Activated CD4-positive, alpha-beta T cell treated with anti-CD3 and anti-CD28 coated beads, Interleukin-2, amount 50 U/mL, for 16 hours (primary cell): Measurements from ENCODE around the gene RNGTT.

Source experiments
- DNase-seq: peaks from one replicate; pipeline ENCODE4 v3.0.0-alpha.2; 2020

RNGTT gene

DNA sequence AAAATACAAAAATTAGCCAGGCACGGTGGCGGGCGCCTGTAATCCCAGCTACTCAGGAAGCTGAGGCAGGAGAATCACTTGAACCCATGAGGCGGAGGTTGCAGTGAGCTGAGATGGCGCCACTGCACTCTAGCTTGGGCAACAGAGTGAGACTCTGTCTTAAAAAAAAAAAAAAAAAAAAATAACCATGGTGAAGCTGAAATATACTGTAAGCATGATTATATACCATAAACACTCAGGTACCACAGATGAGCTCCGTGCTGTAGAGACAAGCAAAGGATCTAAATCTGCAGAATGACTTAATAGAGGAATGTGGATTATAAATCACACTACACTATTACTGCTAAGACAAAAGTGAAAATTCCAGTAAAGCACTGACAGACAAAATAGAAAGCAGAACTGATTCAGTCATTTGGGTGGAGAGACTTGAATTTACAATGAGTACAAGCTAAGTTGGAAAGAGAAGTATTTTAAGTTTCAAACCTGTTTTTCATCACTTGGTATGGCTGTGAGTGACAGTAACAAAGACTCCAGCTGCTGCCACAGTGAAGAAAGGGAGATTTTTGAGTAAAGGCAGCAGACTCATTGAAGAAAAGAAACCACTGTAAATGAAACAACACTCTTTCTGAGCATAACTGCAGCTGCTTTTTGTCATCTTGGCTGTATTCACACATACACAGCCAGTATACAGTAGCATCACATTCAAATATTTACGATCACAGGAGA is 322.1 kb downstream of the RNGTT start:
- DNase-seq, result no peak

- DNase-seq, result no peak
Observed at GRCh38 chr6:88637761-88638545, 325.5 kb downstream of the RNGTT start.

GRCh38 chr6:88636871-88637270 is 326.5 kb downstream of the RNGTT start:
- DNase-seq, result no peak

DNA sequence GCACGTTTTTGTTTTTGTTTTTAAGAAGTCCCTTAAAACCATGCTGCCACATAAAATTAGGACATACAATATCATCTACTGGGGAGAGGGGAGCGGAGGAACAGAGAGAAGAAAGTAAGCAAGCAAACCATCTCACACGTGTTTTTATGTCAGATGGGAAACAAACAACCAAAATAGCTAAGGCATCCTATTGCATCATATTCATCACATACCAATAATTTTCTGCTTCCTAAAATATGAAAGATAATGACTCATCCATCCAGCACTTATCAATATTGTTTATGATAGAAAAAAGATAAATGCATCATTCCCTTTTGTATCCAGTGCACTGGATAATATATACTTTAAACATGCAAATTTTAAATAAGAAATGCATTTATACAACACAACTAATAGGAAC is 329.6 kb downstream of the RNGTT start:
- no peak for DNase-seq

DNA sequence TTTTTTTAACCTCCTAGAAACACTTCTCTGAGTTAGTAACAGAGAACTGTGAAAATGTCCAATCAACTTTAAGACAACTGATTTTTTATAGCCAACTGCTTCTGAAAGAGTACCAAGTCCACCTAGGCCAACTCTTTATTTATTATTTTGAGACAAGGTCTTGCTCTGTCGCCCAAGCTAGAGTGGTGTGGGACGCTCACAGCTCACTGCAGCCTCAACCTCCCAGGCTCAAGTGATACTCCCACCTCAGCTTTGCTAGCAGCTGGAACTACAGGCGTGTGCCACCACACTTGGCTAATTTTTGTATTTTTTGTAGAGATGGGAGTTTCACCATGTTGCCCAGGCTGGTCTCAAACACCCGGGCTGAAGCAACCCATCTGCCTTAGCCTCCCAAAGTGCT is 331.6 kb downstream of the RNGTT start:
- no peak for DNase-seq

DNA sequence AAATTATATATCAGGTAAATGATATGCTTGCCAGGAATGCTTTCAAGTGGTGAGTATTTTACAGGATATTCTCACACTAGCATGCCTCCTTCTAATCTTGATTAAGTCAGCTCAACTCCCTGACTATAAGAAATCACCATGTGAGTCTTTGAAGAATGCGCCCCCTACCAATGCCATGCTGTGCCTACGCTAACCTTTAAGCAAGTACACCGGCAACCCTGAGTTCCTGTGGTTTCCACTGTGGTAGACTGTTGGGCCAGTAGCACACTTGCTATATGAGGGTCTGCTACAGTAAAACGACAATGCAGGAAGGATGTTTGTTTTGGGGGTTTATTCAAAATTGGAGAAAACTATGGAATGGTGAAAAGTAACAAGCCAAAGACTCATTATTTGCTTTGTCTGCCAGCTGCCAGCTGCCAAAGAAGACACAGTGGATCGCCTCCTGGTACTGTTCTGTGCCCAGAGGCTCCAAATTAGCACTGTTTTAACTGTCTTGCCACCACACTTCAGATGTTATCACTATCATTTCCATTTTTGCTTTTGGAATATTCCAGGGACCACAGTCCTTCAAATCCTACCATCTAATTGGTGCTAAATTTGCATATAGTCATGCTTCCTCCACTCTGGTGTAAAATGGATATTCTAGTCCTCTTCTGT is 333.5 kb downstream of the RNGTT start:
- no peak for DNase-seq

DNA sequence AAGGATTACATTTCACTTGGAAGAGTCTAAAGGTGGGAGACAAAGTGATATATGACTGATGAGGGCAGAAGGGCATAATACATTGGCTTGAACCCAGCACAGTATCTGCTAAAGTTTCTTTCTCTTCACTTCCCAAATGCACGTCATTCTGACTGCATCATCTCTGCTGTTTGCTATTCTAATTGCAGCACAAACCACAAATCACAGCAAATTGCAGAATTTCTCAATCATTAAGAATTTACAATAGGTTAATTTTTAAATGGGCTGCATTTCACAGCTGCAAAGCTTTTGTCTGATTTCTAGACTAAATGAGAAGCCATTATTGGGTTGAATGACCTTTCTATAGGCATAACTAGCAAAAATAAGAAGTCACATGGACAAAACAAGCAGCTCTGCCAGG is 337.0 kb downstream of the RNGTT start:
- no peak for DNase-seq

GRCh38 chr6:88623531-88623930 is 339.9 kb downstream of the RNGTT start:
- DNase-seq, result no peak

GRCh38 chr6:88619951-88620350 is 343.5 kb downstream of the RNGTT start:
- DNase-seq, result no peak

DNA sequence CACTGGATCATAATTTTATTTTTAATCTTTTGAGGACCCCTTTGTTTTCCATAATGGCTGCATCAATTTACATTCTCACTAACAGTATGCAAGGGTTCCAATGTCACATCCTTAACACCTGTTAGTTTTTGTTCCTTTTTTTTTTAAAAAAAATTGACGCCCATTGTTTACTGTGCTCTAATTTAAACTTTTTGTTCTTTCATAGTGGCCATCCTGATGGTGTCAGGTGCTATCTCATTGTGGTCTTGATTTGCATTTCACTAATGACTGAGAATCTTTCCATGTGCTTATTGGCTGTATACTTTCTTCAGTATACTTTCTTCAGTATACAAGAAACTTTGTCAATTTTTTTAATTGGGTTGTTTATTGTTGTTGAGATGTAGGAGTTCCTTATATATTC is 347.0 kb downstream of the RNGTT start:
- no peak for DNase-seq

- no peak for DNase-seq
Observed at GRCh38 chr6:88614316-88614877, 349.0 kb downstream of the RNGTT start.

- DNase-seq, result no peak
Observed at GRCh38 chr6:88612631-88613030, 350.8 kb downstream of the RNGTT start.

GRCh38 chr6:88611721-88612120 is 351.7 kb downstream of the RNGTT start:
- DNase-seq, result no peak

- no peak for DNase-seq
Observed at GRCh38 chr6:88609983-88610382, 353.4 kb downstream of the RNGTT start.

GRCh38 chr6:88605271-88605670 is 358.1 kb downstream of the RNGTT start:
- no peak for DNase-seq

GRCh38 chr6:88599571-88599970 is 363.8 kb downstream of the RNGTT start:
- DNase-seq, result no peak

GRCh38 chr6:88596801-88597200 is 366.6 kb downstream of the RNGTT start:
- no peak for DNase-seq

DNA sequence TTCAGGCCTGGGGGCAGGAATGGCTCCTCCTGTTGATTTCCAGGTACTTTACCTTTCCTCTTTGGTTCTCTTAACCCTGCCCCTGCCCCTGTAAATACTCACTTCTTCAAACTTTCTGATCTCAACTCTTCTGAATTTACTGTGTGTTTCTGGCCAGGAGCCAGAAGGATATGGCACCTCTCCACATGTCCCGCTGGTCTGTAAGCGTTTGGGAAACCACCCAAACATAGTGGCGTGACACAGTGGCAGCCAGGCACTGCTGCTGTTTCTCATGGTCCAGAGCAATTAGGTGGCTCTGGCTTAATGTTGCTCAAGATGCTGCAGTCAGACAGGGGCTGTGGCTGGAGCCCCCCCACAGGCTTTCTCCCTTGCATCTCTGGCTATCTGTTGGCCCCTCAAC is 374.5 kb downstream of the RNGTT start:
- DNase-seq, result no peak

GRCh38 chr6:88587150-88587520 is 376.3 kb downstream of the RNGTT start:
- no peak for DNase-seq

- DNase-seq, result no peak
Observed at GRCh38 chr6:88586371-88587149, 376.9 kb downstream of the RNGTT start.

DNA sequence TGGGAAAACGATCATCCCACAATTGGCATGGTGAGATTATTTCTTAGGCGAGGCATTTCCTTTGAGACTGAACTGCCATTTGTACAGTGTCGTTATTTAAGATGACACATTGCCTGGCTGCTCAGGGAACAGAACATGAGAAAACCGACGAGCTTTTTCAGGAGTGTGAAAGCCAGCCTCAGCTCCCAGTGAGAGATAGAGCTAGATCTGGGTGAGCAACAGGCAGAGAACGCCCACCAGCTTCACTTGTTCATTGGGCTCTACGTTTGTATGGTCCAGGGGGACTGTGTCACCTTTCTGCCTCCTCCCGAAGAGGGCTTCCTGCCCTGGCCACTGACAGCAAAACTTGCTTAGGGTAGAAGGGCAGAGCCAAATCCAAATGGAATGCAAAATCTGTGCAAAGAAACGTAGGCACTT is 378.1 kb downstream of the RNGTT start:
- DNase-seq, result no peak

DNA sequence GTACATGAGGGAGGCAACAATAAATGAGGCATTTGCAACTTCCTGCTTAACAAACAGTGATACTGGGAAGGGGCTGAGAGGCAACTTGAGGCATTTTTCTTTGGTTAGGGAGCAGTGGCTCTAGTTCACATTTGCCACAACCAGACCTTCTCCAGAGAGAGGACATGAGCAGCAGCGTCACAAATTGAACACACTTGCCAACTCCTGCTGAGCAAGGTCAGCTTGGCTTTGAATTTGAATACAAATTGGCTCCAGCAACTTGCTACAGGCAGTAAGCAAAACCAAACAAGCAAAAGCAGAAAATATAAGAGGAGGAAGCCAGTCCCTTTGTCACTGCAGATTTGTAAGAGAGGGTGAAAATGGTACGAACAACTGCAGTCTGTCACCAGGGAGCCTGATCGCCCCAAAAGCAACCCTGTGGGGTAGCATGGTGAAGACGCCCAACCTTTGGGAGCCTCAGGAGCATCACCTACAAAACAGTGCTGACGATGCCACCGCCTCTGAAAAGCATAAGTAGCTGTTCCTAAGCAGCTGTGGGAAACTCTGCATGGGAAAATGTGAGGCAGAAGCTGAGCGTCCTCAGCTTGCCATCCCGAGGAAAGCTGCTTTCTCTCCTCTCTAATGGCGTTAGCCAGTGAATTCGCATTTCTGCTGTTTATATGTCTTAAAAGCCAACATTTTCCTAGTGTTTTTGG is 378.7 kb downstream of the RNGTT start:
- no peak for DNase-seq
